OCI-LY1 (cell line): ENCODE data around the gene IL15RA.

Experiments used
- CTCF ChIP-seq: fragments of 200-600 bp; sonication (generic), shearing (Covaris generic); IDR thresholded peaks from 2 replicates; pipeline ENCODE4 v1.5.1; 2017; ENCODE audit warnings: mild to moderate bottlenecking, antibody characterized with exemption, low read length, moderate library complexity, mixed read lengths
- EZH2 ChIP-seq: fragments of 200-600 bp; sonication (generic), shearing (Covaris generic); IDR thresholded peaks from 2 replicates; pipeline ENCODE4 v1.8.0; 2017; ENCODE audit warnings: borderline replicate concordance, mixed run types, mild to moderate bottlenecking, antibody characterized with exemption, low read length, moderate library complexity, mixed read lengths

- no peak for TF ChIP-seq CTCF
- TF ChIP-seq EZH2: no peak
These were observed 48.4 kb upstream of the IL15RA start for GRCh38 chr10:6025683-6026255.
